Measurements from ENCODE around the gene MEGF10. TPM values are rescaled to one million over a fixed set of nuclear protein-coding genes. Genes with fewer than 3 reads are reported as not detected.
A peak's percentile ranks its signal among the peaks of the same experiment; 100 is the strongest.
"Not testable (repeated sequence)": the region's sequence is repeated elsewhere in the genome, so short reads cannot be mapped to it uniquely, and the experiment has no call there.

Gene MEGF10
- polyA plus RNA-seq, 3 donors = 0.75 to 0.88 (median 0.83) TPM

DNA sequence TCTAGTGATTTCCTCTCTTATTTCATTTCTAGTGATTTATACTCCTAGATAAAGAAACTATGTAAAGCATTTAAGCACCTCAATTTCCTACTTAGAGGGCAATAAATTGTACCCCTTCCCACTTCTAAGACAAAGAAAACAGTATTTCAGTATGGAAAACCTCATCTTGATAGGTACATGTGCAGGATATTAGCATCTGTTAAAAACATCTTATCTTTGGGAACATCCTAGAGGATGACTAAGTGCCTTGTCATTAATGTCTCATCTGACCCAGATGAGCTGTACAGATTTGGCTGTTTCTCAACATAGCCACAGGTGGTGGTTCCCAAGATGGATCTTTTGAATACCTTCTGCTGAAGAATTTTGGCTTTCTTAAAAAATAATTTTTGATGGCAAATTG lies 5.7 kb downstream of the MEGF10 start:
- DNase-seq (ENCODE audit: extremely low read depth in 1 of 11, low read depth in 9 of 11, low spot score in 4 of 11) = no peak

DNA sequence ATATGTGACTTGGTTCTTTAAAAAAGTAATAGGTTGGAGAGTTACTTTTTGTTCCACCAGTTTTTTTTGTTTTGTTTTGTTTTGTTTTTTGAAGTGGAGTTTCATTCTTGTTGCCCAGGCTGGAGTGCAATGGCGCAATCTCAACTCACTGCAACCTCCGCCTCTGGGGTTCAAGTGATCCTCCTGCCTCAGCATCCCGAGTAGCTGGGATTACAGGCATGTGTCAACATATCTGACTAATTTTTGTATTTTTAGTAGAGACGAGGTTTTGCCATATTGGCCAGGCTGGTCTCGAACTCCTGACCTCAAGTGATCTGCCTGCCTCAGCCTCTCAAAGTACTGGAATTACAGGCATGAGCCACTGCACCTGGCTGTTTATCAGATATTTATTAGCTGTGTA lies 6.3 kb downstream of the MEGF10 start:
- not testable (repeated sequence) for DNase-seq (ENCODE audit: extremely low read depth in 1 of 11, low read depth in 9 of 11, low spot score in 4 of 11)

DNA sequence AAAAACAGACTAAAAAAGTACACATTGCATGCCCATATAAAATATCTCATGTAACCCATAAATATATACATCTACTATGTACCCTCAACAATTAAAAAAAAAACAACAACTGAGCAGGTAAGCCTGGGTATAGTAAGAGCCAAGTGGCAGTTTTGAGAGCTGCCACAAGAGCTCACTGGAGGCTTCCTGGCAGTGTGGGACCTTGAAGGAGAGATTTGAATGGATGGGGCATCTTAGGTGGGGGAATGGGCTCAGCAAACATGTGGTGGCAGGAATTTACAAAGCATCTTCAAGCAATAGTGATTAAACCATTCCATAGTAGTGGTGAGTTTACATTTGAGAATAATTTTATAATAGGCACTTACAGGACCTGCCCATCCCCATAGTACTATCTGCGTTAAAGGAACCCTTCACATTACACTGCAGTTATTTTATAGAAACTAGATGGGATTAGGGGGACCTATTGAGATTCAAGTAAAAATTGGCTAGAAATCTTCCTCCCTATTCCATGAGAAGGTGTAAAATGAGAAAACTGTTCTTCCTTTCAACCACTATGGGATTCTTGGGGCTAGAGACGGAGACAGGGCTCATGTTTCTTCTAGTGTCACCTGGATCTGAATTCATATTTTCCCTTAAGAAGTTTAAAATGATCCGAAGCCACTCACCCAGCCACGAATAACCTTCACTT lies 6.9 kb downstream of the MEGF10 start:
- no peak for DNase-seq (ENCODE audit: extremely low read depth in 1 of 11, low read depth in 9 of 11, low spot score in 4 of 11)

DNA sequence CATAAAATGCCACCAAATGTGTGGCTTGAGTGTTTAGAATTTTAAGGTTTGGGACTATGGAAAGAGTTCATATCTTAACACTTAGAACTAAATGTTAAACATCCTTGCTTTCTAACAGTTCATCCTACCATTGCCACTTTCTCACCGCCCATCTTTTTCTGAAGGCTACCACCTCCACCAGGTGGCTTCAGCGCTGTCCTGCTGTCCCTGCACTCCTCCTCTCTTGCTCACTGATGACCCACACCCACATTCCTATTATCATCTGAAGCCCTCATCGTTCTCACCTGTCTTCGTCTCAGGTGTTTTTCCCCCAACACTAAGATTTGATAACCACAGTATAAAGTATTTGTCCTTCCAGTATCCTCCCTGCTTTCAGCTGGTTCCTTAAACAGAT lies 7.4 kb downstream of the MEGF10 start:
- no peak for DNase-seq (ENCODE audit: extremely low read depth in 1 of 11, low read depth in 9 of 11, low spot score in 4 of 11)

DNA sequence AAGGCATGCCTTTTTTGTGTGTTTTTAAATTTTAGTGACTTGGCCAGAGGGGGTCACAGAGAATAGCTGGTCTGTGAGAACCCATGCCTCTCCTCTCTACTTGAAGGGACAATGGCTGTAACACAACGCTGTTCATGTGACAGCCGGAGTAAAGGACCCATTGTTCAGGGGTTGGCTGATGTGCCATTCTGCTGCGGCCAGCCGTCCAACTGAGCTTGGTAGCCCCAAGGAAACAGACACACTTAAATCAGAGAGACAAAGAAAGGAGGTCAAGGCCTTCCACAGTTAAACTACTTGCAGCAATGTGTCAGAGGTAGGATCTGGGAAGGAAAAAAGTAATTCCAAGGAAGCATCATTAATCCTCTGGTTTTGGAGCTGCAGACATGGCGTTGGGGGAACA lies 8.1 kb downstream of the MEGF10 start:
- no peak for DNase-seq (ENCODE audit: extremely low read depth in 1 of 11, low read depth in 9 of 11, low spot score in 4 of 11)

DNA sequence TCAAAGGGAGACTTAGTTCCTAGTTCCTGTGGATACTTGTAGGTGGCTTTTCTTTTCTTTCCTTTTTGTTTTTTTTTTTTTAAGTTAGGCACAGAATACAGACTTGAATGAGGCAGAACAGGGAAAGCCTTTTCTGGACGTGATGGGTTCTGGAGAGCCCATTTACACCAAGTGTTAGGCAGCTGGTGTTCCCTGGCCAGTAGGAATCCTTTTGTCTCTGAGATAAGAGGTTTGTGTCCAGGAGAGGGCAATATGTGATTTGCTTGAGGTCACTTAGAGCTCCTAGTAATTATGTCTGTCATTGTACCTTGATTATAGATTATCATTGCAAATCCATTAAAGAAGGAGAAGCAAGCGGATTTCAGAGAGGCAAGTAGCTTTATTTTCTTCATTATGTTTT lies 9.1 kb downstream of the MEGF10 start:
- DNase-seq (ENCODE audit: extremely low read depth in 1 of 11, low read depth in 9 of 11, low spot score in 4 of 11) = no peak

DNA sequence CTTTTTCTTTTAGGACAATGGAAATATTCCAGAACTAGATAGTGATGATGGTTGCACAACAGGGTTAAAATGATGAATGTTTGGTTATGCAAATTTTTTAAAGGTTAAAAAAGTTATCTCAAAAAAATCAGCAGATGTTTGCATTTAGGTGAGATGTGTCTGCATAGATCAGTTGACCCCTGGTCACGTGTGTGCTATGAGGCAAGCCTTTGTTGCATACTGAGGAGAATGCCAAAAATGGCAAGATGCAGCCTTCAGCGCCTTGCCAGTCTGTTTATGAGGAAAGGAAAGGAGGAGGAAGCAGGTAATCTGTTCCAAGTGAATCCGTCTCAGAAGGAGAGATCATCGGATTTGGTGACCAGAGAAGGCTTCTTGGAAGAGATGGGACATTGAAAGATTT lies 11.9 kb downstream of the MEGF10 start:
- no peak for DNase-seq (ENCODE audit: extremely low read depth in 1 of 11, low read depth in 9 of 11, low spot score in 4 of 11)

DNA sequence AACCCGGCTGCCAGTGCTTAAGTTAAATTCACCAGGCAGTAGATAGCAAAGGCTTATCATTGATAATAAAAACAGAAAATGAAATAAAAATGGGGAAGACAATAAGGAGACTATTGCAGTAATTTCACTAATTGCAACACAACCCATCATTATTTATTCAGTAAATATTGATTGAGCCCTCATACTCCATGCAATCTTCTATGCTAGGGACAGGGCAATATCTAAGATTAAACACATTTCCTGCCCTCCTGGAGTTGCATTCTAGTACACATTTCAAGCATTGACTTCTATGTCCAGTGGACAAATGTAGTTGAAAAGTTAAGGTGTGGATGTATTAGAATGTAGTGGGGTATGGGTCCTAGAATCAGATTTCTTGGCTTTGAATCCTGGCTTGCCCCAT lies 12.8 kb downstream of the MEGF10 start:
- no peak for DNase-seq (ENCODE audit: extremely low read depth in 1 of 11, low read depth in 9 of 11, low spot score in 4 of 11)

DNA sequence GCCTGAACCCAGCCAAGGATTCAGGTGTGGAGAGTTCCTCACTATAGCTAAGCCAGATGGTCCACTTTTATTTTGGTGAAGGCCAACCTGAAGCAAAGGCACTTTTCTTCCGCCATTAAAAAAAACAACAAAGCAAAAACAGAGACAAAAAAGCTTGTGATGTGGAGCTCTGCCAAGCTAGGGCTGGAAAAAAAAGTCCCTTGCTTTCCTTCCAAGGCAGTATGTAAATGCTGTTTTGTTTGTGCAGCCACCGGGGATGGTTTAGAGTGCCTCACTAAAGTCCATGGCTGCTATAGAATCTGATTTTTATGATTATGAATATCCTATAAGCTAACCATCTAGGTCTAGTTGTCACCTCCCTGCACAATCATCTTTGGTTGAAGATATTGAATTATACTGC lies 14.9 kb downstream of the MEGF10 start:
- DNase-seq (ENCODE audit: extremely low read depth in 1 of 11, low read depth in 9 of 11, low spot score in 4 of 11) = no peak

DNA sequence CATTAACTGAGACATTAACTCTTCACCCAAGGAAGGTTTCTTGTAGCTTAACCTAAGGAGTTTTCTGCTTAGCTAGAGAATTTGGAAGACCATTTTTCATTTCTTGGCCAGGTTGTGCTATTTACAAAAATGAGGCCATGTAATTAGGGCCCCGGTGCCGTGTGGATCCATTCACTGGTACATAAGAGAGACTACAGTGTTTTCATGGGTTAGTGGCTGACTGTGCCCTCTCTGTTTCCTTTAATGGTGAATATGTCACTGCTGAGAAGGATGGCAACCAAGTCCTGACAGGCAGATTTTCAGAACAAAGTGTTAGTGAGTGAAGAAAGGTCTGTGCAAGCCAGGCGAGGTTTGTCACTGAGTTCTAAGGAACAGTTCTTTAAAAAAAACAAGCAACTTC lies 15.4 kb downstream of the MEGF10 start:
- no peak for DNase-seq (ENCODE audit: extremely low read depth in 1 of 11, low read depth in 9 of 11, low spot score in 4 of 11)

DNA sequence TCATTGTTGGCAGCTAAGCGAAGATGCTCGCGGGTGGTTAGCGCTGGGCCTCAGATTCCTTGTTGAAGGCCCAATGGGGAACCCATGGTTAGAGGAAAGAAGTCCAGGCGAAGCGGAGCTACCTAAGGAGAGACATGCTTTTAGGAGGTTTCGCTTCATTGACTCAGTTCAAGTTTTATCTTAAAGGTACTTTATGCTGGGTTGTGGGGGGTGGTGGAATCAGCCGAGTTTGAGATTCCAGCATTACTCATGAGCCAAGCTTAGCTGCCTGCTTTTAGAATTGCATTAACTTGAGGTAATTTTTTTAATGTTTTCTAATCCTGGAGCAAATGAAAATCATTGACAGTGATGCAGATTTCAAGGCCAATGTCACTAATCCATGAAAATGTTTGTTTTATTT lies 16.1 kb downstream of the MEGF10 start:
- DNase-seq (ENCODE audit: extremely low read depth in 1 of 11, low read depth in 9 of 11, low spot score in 4 of 11) = no peak

DNA sequence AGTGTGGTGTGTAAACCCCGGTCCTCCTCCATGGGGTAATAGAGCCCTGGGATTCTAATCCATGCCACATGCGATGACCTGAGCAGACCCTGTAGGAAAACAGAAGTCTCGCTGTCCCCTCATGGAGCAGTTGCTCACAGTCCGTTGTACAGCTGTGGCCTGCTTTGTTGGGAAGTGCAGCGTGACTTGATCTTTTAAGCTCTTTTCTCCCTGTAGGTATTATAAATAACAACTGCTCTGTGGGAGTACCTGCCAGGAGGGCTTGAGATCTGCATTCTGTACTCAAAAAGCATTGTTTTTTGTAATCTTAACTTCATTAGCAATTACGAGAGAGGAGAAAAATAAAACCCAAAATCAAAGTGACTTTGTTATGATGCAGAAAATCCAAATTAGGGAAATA lies 17.3 kb downstream of the MEGF10 start:
- no peak for DNase-seq (ENCODE audit: extremely low read depth in 1 of 11, low read depth in 9 of 11, low spot score in 4 of 11)

DNA sequence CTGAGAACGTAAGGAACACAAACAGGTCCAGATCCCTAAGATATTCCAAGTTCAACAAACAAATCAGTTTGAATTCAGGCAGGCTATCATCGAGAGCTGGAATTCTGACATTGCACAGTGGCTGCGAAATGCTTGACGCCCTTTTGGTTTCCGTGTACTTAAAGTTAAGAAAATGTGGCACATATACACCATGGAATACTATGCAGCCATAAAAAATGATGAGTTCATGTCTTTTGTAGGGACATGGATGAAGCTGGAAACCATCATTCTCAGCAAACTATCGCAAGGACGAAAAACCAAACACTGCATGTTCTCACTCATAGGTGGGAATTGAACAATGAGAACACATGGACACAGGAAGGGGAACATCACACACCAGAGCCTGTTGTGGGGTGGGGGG lies 17.7 kb downstream of the MEGF10 start:
- not testable (repeated sequence) for DNase-seq (ENCODE audit: extremely low read depth in 1 of 11, low read depth in 9 of 11, low spot score in 4 of 11)

DNA sequence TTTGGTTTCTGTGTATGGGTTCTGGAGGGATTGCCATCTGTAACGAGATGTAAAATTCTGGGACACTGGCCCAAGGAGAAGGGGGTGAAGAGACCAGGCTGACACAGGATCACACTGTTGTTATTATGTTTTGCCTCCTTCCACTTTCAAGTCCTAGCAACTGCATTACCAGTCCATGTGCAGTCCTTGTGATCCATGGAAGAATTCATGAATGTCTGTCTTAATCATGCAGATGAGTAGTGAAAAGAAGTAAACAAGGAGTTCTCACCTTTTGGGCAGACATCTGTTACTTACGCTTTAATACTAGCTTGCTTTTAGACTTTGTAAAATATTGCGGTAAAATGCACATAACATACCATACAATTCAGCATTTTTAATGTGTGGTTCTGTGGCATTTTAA lies 18.3 kb downstream of the MEGF10 start:
- DNase-seq (ENCODE audit: extremely low read depth in 1 of 11, low read depth in 9 of 11, low spot score in 4 of 11) = no peak

DNA sequence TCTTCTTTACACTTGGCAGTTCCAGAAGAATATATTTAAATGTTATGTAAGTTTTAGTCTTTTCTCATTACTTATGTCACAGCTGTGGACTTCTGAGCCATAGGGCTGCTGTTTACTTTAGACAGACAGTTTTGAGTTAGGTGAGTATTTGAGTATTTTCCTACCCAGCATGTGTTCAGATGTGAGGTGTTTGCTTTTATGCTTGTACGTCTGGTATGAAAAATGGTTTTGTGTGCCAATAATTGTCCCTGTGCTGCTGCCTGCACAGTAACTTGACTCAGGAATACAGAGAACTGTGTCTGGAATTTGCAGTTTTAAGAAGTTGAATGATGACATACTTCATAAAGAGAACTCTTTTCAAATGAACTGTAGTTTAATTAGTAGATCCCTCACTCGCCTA lies 20.8 kb downstream of the MEGF10 start:
- no peak for DNase-seq (ENCODE audit: extremely low read depth in 1 of 11, low read depth in 9 of 11, low spot score in 4 of 11)

DNA sequence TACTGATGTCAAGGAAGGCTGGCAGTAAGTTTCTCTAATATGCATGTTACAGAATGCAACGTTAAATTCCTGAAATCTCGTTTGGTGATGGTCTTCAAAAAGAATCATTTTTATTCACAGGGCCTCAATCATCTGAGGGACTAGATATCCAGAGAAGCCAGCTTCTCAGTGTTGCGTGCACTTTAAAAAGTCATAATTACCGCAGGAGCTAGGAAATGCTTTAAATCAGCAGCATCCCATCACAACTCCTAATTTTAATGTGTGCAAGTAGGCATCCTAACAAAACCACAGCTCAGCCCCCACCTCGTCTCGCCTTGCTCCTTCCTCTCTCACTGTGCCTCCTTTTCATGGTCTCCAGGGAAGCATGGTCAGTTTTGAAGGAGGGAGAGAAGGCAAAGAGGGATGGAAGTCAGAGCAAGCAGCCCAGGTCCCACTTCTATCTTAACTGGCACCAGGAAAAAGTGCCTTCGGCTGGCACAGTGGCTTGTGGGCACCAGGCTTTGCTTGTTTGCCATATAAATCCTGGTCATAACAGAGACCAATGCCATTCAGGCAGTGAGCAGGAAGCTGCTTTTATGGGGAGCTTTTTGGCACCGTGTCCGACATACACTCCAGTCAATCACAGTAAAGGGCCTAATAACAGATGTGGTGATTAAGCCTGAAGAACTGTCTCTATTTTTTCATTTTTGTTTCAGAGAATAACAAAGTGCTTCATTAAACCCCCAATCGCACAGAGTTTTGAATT lies 21.4 kb downstream of the MEGF10 start:
- DNase-seq (ENCODE audit: extremely low read depth in 1 of 11, low read depth in 9 of 11, low spot score in 4 of 11) = no peak

DNA sequence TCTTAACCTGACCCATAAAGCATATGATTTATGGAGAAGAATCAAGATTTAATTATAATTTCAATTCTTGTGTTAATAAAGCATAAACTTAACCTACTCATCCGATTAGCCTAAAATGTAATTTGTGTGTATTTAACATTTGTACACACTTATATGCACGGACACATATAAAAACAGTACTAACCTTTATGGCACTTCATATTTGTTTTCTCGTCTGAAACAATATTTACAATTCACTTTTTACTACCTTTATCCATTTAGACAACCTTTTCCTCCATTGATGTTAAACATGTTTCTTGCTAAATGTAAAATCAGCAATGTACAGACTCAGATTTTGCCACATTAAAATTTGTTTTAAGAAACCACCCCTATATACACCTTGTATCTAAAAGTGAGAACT lies 22.8 kb downstream of the MEGF10 start:
- no peak for DNase-seq (ENCODE audit: extremely low read depth in 1 of 11, low read depth in 9 of 11, low spot score in 4 of 11)

DNA sequence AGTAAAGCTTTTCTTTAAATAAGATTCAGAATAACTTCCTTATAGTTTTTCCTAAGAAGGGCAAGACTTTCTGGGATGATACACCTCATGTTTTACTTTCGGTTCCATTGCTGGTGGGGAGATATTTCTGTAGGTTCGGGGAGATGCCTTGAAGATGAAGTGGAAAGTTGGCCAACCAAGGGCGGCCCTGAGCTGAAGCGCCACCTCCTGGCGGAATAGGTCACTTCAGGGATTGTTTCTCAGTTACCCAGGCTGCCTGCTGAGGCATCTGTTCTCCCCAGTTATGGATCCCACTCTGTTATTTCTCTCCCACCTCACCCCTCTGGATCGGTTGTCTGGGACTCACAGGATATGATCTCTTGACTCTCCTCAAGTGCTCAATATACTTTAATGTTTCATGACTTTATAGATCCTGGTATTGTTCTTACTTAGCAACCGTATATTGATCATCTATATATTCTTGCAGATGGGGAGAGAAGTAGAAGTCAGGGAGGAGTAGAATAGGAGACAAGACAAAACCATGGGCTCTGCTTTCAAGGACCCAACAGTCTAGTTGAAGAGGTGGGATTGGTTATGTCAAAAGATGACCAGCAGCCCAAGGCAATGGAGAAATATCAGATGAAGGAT lies 23.4 kb downstream of the MEGF10 start:
- DNase-seq (ENCODE audit: extremely low read depth in 1 of 11, low read depth in 9 of 11, low spot score in 4 of 11) = peak in 3 of 11 donors; percentile 6 to 14 (median 9)

DNA sequence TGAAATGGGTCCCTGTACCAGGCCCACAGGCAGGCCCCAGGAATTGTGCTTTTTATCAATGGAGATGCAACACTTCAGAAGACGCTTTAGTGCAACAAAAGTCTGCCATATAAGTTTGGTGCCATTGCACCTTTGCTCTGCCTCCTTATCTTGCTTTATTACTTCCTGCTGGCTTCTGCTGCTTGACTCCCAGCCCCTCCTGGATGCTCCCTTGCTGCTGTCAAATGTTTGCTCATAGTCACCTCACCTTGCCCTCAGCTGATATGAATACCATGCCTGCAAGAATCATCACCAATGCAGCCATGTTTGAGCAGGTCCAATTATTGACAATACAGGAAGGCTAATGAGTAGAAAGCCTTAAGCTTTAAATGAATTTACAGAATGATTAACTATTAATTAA lies 25.4 kb downstream of the MEGF10 start:
- DNase-seq (ENCODE audit: extremely low read depth in 1 of 11, low read depth in 9 of 11, low spot score in 4 of 11) = no peak

DNA sequence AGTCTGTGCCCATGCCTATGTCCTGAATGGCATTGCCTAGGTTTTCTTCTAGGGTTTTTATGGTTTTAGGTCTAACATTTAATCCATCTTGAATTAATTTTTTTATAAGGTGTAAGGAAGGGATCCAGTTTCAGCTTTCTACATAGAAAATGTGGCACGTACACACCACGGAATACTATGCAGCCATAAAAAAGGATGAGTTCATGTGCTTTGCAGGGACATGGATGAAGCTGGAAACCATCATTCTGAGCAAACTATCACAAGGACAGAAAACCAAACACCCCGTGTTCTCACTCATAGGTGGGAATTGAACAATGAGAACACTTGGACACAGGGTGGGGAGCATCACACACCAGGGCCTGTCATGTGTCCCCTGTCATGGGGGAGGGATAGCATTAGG lies 26.8 kb downstream of the MEGF10 start:
- not testable (repeated sequence) for DNase-seq (ENCODE audit: extremely low read depth in 1 of 11, low read depth in 9 of 11, low spot score in 4 of 11)

Data from renal cortex interstitium (tissue), 11 donors.